Measurements from ENCODE around the gene HMGCS1. TPM values are rescaled to one million over a fixed set of nuclear protein-coding genes. Genes with fewer than 3 reads are reported as not detected.

The HMGCS1 gene
- total RNA-seq, 5 donors from 2014 or later (not counting 1 experiment from before 2014, with no cell fraction given) = 29.2 to 49.1 (median 36.2) TPM

DNA sequence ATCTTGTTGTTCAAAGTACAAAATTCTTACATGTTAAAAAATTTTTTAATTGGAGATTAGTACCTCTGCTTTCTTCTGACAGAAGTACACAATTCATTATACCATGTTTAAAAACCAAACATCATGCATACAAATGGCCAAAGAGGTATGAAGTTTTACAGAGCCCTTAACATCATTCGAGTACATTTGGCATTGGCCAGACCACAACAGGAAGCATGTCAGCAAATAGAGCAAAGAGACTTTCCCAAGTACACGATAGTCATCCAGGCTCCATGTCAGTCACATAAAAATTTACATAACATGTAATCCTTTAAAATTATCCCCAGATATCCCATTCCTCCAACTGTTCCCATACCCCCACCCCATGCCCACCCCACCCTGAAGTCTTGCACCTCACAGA, 22.5 kb downstream of the HMGCS1 start:
- POLR2A ChIA-PET = no interaction called here
- H3K9me3 Mint-ChIP-seq = no peaks in the 10 kb centered on the region
- 38% methylated on average over 2 of the region's 2 CpGs for WGBS (ENCODE audit: insufficient coverage)
- DNase-seq = no peak
- CTCF ChIA-PET = interaction anchor here in 1 of 2 donors (0.6 kb wide), 1 partner anchor 179 kb away, joined by 3 read pairs; no protein-coding TSS in a partner anchor
- no peaks in the 10 kb centered on the region for H3K4me1 ChIP-seq (ENCODE audit: control insufficient read depth in 1 of 2, extremely low read depth in 1 of 2, insufficient read depth in 2 of 2, low read length in 2 of 2)
- H3K36me3 Mint-ChIP-seq = peaks cover 73% of the 10 kb centered on the region
- H3K27me3 Mint-ChIP-seq = no peaks in the 10 kb centered on the region
- H3K4me1 Mint-ChIP-seq = no peaks in the 10 kb centered on the region
- H3K27ac ChIP-seq (ENCODE audit: low read length) = no peak overlapping the region
- H3K36me3 ChIP-seq (ENCODE audit: control insufficient read depth in 2 of 2, extremely low read depth in 1 of 2, insufficient read depth in 1 of 2, low read length in 1 of 2) = peaks cover 3 to 36% of the 10 kb centered on the region in 2 donors
- no peak overlapping the region for H3K4me3 Mint-ChIP-seq
- H3K4me3 ChIP-seq (ENCODE audit: control insufficient read depth in 1 of 2, extremely low read depth in 1 of 2, low read length in 1 of 2) = no peak overlapping the region
- no peaks in the 10 kb centered on the region for H3K27me3 ChIP-seq (replicated peaks in 1 of 2; ENCODE audit: control insufficient read depth in 2 of 2, extremely low read depth in 1 of 2, insufficient read depth in 2 of 2, low read length in 1 of 2)
- H3K27ac Mint-ChIP-seq = no peak overlapping the region
- H3K9me3 ChIP-seq = no peaks in the 10 kb centered on the region
- ATAC-seq (replicated peaks in 1 of 4) = no peak

DNA sequence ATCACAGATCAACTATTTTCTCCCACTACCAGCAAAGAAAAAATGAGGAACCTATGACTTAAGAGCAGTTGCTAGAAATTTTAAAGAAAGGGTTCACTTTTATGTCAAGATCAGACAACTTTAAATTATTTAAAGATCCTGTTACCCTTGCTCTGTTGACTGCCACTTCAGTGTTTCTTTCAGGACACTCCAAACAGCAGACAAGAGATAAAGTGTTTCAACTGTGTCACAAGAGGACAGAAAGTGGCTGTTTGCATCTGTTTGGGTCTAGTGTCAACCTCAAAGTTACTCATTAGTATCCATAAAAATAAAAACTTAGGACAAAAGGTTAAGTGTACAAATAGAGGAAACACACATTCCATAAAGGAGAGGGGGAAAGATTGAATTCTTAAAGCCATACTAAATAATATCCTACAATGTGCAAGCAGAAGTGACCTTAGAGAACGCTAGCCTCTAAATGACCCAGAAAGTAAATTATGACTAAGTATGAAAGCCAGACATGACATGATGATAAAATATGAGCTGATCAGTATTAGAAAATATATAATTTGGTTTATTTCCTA, 24.9 kb downstream of the HMGCS1 start:
- H3K4me1 ChIP-seq (ENCODE audit: control insufficient read depth in 1 of 2, extremely low read depth in 1 of 2, insufficient read depth in 2 of 2, low read length in 2 of 2) = no peaks in the 10 kb centered on the region
- WGBS (ENCODE audit: insufficient coverage) = no CpG with 5 or more reads among the region's 1 CpG
- no peak overlapping the region for H3K27ac ChIP-seq (ENCODE audit: low read length)
- no peak for DNase-seq
- no peak overlapping the region for H3K27ac Mint-ChIP-seq
- no peak for ATAC-seq (replicated peaks in 1 of 4)
- H3K36me3 Mint-ChIP-seq = peaks cover 54% of the 10 kb centered on the region
- no peak overlapping the region for H3K4me3 Mint-ChIP-seq
- H3K9me3 Mint-ChIP-seq = no peaks in the 10 kb centered on the region
- no peaks in the 10 kb centered on the region for H3K27me3 Mint-ChIP-seq
- ChIA-PET POLR2A (no interaction called here), CTCF (no interaction called here)
- no peak overlapping the region for H3K4me3 ChIP-seq (ENCODE audit: control insufficient read depth in 1 of 2, extremely low read depth in 1 of 2, low read length in 1 of 2)
- H3K27me3 ChIP-seq (replicated peaks in 1 of 2; ENCODE audit: control insufficient read depth in 2 of 2, extremely low read depth in 1 of 2, insufficient read depth in 2 of 2, low read length in 1 of 2) = no peaks in the 10 kb centered on the region
- H3K4me1 Mint-ChIP-seq = no peaks in the 10 kb centered on the region
- no peaks in the 10 kb centered on the region for H3K9me3 ChIP-seq
- H3K36me3 ChIP-seq (ENCODE audit: control insufficient read depth in 2 of 2, extremely low read depth in 1 of 2, insufficient read depth in 1 of 2, low read length in 1 of 2) = peaks cover 3 to 16% of the 10 kb centered on the region in 2 donors

DNA sequence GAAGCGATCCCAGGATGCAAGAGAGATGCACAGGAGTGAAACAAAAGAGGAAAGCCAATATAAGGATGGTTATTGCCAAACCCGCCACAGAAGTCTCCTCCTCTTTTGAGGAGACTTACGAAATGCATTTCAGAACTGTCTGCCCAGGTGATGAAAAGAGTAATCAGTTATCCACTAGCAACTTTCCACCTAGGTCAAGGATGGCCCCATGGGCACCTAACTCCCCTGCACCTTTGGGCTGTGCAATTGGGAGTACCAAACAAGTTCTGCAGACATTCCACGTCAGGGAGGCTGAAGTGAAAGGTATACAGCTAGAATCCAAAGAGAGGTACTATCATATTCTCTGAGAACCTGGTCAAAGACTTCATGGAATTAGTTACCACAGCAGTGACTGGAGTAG, 25.7 kb downstream of the HMGCS1 start:
- POLR2A ChIA-PET = interaction anchor here in 1 of 2 donors (0.6 kb wide), 1 partner anchor 122 kb away, joined by 3 read pairs; no protein-coding TSS in a partner anchor
- no peaks in the 10 kb centered on the region for H3K9me3 Mint-ChIP-seq
- no peak overlapping the region for H3K27ac Mint-ChIP-seq

DNA sequence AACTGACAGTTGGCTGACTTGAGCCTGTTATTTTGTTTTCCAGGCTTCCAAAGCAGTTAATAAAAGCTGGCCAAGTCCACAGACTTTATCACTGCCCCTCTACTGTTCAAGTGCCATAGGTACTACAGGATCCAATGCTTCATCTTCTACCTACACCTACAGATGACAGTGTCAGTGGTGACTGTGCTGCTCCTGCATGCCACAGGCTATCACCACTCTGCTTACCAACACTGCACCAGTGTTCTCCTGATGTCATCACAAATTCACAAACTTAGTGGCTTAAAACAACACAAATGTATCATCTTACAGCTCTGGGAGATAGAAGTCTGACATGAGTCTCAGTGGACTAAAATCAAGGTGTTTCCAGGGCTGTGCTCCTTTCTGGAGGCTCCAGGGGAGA, 26.6 kb downstream of the HMGCS1 start:
- H3K4me3 ChIP-seq (ENCODE audit: control insufficient read depth in 1 of 2, extremely low read depth in 1 of 2, low read length in 1 of 2) = no peak overlapping the region
- no peaks in the 10 kb centered on the region for H3K4me1 ChIP-seq (ENCODE audit: control insufficient read depth in 1 of 2, extremely low read depth in 1 of 2, insufficient read depth in 2 of 2, low read length in 2 of 2)
- peaks cover 0 to 4% of the 10 kb centered on the region in 2 donors for H3K36me3 ChIP-seq (ENCODE audit: control insufficient read depth in 2 of 2, extremely low read depth in 1 of 2, insufficient read depth in 1 of 2, low read length in 1 of 2)
- Mint-ChIP-seq H3K27me3 (no peaks in the 10 kb centered on the region), H3K9me3 (no peaks in the 10 kb centered on the region), H3K36me3 (peaks cover 45% of the 10 kb centered on the region), H3K4me1 (no peaks in the 10 kb centered on the region), H3K4me3 (no peak overlapping the region), H3K27ac (no peak overlapping the region)
- H3K27me3 ChIP-seq (replicated peaks in 1 of 2; ENCODE audit: control insufficient read depth in 2 of 2, extremely low read depth in 1 of 2, insufficient read depth in 2 of 2, low read length in 1 of 2) = no peaks in the 10 kb centered on the region
- ChIA-PET POLR2A (interaction anchor here in 1 of 2 donors (0.6 kb wide), 1 partner anchor 167 kb away, joined by 3 read pairs; no protein-coding TSS in a partner anchor), CTCF (interaction anchor here in 1 of 2 donors (0.6 kb wide), 1 partner anchor 205 kb away, joined by 5 read pairs; no protein-coding TSS in a partner anchor)
- H3K27ac ChIP-seq (ENCODE audit: low read length) = no peak overlapping the region
- ATAC-seq (replicated peaks in 1 of 4) (no peak), DNase-seq (no peak)
- no peaks in the 10 kb centered on the region for H3K9me3 ChIP-seq

More for the DNA sequence above, 25.7 kb downstream of the HMGCS1 start:
- no peak overlapping the region for H3K27ac ChIP-seq (ENCODE audit: low read length)
- H3K4me3 ChIP-seq (ENCODE audit: control insufficient read depth in 1 of 2, extremely low read depth in 1 of 2, low read length in 1 of 2) = no peak overlapping the region
- H3K27me3 ChIP-seq (replicated peaks in 1 of 2; ENCODE audit: control insufficient read depth in 2 of 2, extremely low read depth in 1 of 2, insufficient read depth in 2 of 2, low read length in 1 of 2) = no peaks in the 10 kb centered on the region
- H3K9me3 ChIP-seq = no peaks in the 10 kb centered on the region
- Mint-ChIP-seq H3K4me3 (no peak overlapping the region), H3K27me3 (no peaks in the 10 kb centered on the region), H3K36me3 (peaks cover 49% of the 10 kb centered on the region), H3K4me1 (no peaks in the 10 kb centered on the region)
- H3K4me1 ChIP-seq (ENCODE audit: control insufficient read depth in 1 of 2, extremely low read depth in 1 of 2, insufficient read depth in 2 of 2, low read length in 2 of 2) = no peaks in the 10 kb centered on the region
- WGBS (ENCODE audit: insufficient coverage) = 100% methylated on average over 2 of the region's 4 CpGs
- ATAC-seq (replicated peaks in 1 of 4) = no peak
- CTCF ChIA-PET = no interaction called here
- H3K36me3 ChIP-seq (ENCODE audit: control insufficient read depth in 2 of 2, extremely low read depth in 1 of 2, insufficient read depth in 1 of 2, low read length in 1 of 2) = peaks cover 3 to 9% of the 10 kb centered on the region in 2 donors
- DNase-seq = no peak

DNA sequence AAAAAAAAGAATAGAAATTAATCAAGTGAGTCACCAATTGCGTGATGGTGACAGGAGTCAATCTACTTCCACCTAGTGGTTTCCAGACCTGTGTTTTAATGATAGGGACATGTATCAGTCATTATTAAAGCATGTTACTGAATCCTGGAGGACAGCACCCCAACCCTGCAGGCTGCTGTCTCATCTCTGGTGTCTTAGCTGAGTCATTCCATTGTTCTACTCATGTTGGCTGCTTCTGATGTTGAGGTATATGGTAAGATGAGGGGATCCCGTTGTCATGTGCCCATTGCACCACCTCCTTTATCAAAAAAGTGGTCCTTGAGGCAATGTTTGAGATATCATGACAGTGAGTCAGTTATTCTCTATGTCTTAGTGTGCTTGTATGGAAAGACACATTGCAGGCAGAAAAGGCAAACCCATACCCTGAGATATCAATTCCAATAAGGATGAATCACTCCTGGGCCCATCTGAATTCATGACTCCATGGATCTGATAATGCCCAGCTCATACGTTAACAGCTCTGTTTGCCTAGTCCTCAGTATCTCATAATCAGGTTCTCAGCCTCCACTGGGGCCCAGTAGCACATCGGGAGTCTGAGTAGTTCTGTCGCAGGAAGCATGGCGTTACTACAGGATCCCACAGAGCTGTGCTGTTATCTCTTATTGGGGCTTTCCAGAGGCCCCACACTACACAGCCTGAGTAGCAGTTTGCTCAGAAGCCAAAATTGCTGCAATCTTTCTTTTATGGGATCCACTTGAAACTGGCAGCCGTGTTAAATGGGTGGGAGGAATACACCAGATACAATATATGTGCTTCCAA, 31.2 kb downstream of the HMGCS1 start:
- Mint-ChIP-seq H3K27ac (no peak overlapping the region), H3K27me3 (no peaks in the 10 kb centered on the region), H3K9me3 (no peaks in the 10 kb centered on the region), H3K36me3 (peaks cover 12% of the 10 kb centered on the region), H3K4me3 (no peak overlapping the region), H3K4me1 (no peaks in the 10 kb centered on the region)
- Histone ChIP-seq H3K36me3 (ENCODE audit: control insufficient read depth in 2 of 2, extremely low read depth in 1 of 2, insufficient read depth in 1 of 2, low read length in 1 of 2) (no peaks in the 10 kb centered on the region), H3K4me3 (ENCODE audit: control insufficient read depth in 1 of 2, extremely low read depth in 1 of 2, low read length in 1 of 2) (no peak overlapping the region), H3K27ac (ENCODE audit: low read length) (no peak overlapping the region), H3K27me3 (replicated peaks in 1 of 2; ENCODE audit: control insufficient read depth in 2 of 2, extremely low read depth in 1 of 2, insufficient read depth in 2 of 2, low read length in 1 of 2) (no peaks in the 10 kb centered on the region), H3K9me3 (no peaks in the 10 kb centered on the region), H3K4me1 (ENCODE audit: control insufficient read depth in 1 of 2, extremely low read depth in 1 of 2, insufficient read depth in 2 of 2, low read length in 2 of 2) (no peaks in the 10 kb centered on the region)
- POLR2A ChIA-PET = no interaction called here
- CTCF ChIA-PET = no interaction called here
- 59% methylated on average over 4 of the region's 7 CpGs for WGBS (ENCODE audit: insufficient coverage)
- DNase-seq (no peak), ATAC-seq (replicated peaks in 1 of 4) (no peak)

DNA sequence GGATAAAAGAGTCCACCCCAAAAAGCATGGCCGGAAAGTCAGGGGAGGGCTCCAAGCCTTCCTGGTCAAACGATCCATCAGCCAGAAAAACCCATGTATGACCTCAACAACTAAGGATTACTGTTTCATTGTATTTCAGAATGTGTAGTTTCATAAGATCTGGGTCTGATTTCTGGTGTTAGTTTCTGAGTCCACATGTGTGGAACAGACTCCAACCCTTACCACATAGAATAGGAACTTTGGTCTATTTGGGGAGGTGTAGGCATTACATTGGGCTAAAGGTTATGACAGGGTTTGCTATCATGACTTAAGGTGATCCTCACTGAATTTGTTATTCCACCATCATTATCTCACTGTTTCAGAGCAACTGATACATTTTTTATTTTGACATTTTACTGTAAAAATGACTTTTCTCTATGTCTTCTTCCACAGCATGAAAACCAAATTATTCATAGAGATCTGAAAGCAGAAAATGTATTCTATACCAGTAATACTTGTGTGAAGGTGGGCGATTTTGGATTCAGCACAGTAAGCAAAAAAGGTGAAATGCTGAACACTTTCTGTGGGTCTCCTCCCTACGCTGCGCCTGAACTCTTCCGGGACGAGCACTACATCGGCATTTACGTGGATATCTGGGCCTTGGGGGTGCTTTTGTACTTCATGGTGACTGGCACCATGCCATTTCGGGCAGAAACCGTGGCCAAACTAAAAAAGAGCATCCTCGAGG, 33.5 kb downstream of the HMGCS1 start:
- Mint-ChIP-seq H3K4me1 (no peaks in the 10 kb centered on the region), H3K27ac (no peak overlapping the region), H3K27me3 (no peaks in the 10 kb centered on the region), H3K36me3 (no peaks in the 10 kb centered on the region), H3K4me3 (no peak overlapping the region), H3K9me3 (no peaks in the 10 kb centered on the region)
- no peaks in the 10 kb centered on the region for H3K27me3 ChIP-seq (replicated peaks in 1 of 2; ENCODE audit: control insufficient read depth in 2 of 2, extremely low read depth in 1 of 2, insufficient read depth in 2 of 2, low read length in 1 of 2)
- H3K4me3 ChIP-seq (ENCODE audit: control insufficient read depth in 1 of 2, extremely low read depth in 1 of 2, low read length in 1 of 2) = no peak overlapping the region
- ChIA-PET CTCF (no interaction called here), POLR2A (no interaction called here)
- 95% methylated on average over 8 of the region's 12 CpGs for WGBS (ENCODE audit: insufficient coverage)
- H3K9me3 ChIP-seq = no peaks in the 10 kb centered on the region
- no peaks in the 10 kb centered on the region for H3K36me3 ChIP-seq (ENCODE audit: control insufficient read depth in 2 of 2, extremely low read depth in 1 of 2, insufficient read depth in 1 of 2, low read length in 1 of 2)
- ATAC-seq (replicated peaks in 1 of 4) = no peak
- DNase-seq = no peak
- H3K4me1 ChIP-seq (ENCODE audit: control insufficient read depth in 1 of 2, extremely low read depth in 1 of 2, insufficient read depth in 2 of 2, low read length in 2 of 2) = no peaks in the 10 kb centered on the region
- no peak overlapping the region for H3K27ac ChIP-seq (ENCODE audit: low read length)

Measured in T-cell (primary cell).